Thymus (tissue), 14 donors: Measurements from ENCODE around the gene BCL6B. TPM values are rescaled to one million over a fixed set of nuclear protein-coding genes. Genes with fewer than 3 reads are reported as not detected.
"Not testable (repeated sequence)": the region's sequence is repeated elsewhere in the genome, so short reads cannot be mapped to it uniquely, and the experiment has no call there.

Experiments
- DNase-seq, 9 donors: peaks; one replicate each; pipeline ENCODE4 v3.0.0-alpha.2; 2013; ENCODE audit warnings: low spot score in 9 of 9, low read depth in 6 of 9, missing footprints in 1 of 9
- H3K27ac ChIP-seq, 2 donors: one replicate each; pipeline ENCODE4 v1.5.1; 2013; ENCODE audit warnings: control low read depth in 1 of 2, low read depth in 1 of 2, low read length in 1 of 2, mild to moderate bottlenecking in 1 of 2, moderate library complexity in 1 of 2
- H3K27me3 ChIP-seq, 2 donors: one replicate each; pipeline ENCODE4 v1.5.1; 2013; ENCODE audit warnings: low read length in 1 of 2; ENCODE audit not compliant: control insufficient read depth in 2 of 2, insufficient read depth in 1 of 2
- H3K36me3 ChIP-seq, 2 donors: one replicate each; pipeline ENCODE4 v1.5.1; 2013; ENCODE audit warnings: low read length in 1 of 2, mild to moderate bottlenecking in 1 of 2, moderate library complexity in 1 of 2; ENCODE audit not compliant: control insufficient read depth in 2 of 2, insufficient read depth in 2 of 2
- H3K4me1 ChIP-seq, 2 donors: one replicate each; pipeline ENCODE4 v1.5.1; 2013; ENCODE audit warnings: low read length in 2 of 2; ENCODE audit not compliant: control insufficient read depth in 2 of 2, insufficient read depth in 2 of 2
- H3K4me3 ChIP-seq, 2 donors: one replicate each; pipeline ENCODE4 v1.5.1; 2013; ENCODE audit warnings: low read length in 2 of 2, control low read depth in 1 of 2, mild to moderate bottlenecking in 1 of 2
- H3K9me3 ChIP-seq, 2 donors: one replicate each; pipeline ENCODE4 v1.5.1; 2013; ENCODE audit warnings: low read length in 1 of 2, mild to moderate bottlenecking in 1 of 2; ENCODE audit not compliant: control insufficient read depth in 2 of 2, insufficient read depth in 1 of 2
- WGBS: extraction: QIAGEN DNeasy Blood & Tissue Kit; methylation state at CpG from one replicate; pipeline ENCODE4 v1.1.7; 2013; 5-methylcytosine and 5-hydroxymethylcytosine counted together
- long read RNA-seq, 10 donors: transcript quantifications; one replicate each; lab custom pipeline, GENCODE V29; 2026
- polyA plus RNA-seq: library from polyadenylated mRNA; stranded (reverse); fragments of 200-250 nt; gene quantifications from one replicate; pipeline ENCODE4 v1.2.3, GENCODE V29; 2013
- total RNA-seq: library from RNA; stranded (reverse); fragments of 120-200 nt; gene quantifications from one replicate; pipeline ENCODE4 v1.2.4, GENCODE V29; 2013
- donor health status: healthy.

The BCL6B gene
- total RNA-seq (3.4 TPM), polyA plus RNA-seq (2.4 TPM)
- long read RNA-seq, donor 1: 0 reads
- long read RNA-seq, donor 2: 0 reads
- long read RNA-seq, donor 3, partial matches to known transcripts: 0 of 1 reads
- long read RNA-seq, donor 3, other reads (novel, unspliced or antisense): 0 of 1 reads
- long read RNA-seq, donor 4: 0 reads
- long read RNA-seq, donor 5, partial matches to known transcripts: 0 of 2 reads
- long read RNA-seq, donor 5, other reads (novel, unspliced or antisense): 0 of 2 reads
- long read RNA-seq, donor 6: 0 reads
- long read RNA-seq, donor 7: 0 reads
- long read RNA-seq, donor 8: 0 reads
- long read RNA-seq, donor 9: 0 reads
- long read RNA-seq, donor 10: 0 reads

- peaks cover 4 to 43% of the 10 kb centered on the region in 2 donors for H3K4me1 ChIP-seq
- H3K27me3 ChIP-seq: peaks cover 30 to 47% of the 10 kb centered on the region in 2 donors
- peak within 1 kb of the TSS; percentile 49 to 51 for H3K27ac ChIP-seq
- H3K4me3 ChIP-seq: peak within 1 kb of the TSS in 1 of 2 donors; percentile 35
- WGBS: 13% methylated on average over 47 of the region's 47 CpGs
- peaks cover 0 to 11% of the 10 kb centered on the region in 2 donors for H3K9me3 ChIP-seq
- H3K36me3 ChIP-seq: no peaks in the 10 kb centered on the region
- DNase-seq: peak in 1 of 9 donors; percentile 20
Measured at GRCh38 chr17:7022781-7023571, at the start of gene BCL6B. TSS of gene BCL6B (plus strand) at chr17:7023050. CDS start at chr17:7023672, 622 bp downstream.

- not testable (repeated sequence) for H3K4me1 ChIP-seq, H3K9me3 ChIP-seq, H3K27me3 ChIP-seq, H3K27ac ChIP-seq, H3K36me3 ChIP-seq, H3K4me3 ChIP-seq, DNase-seq
- WGBS: 97% methylated on average over 5 of the region's 5 CpGs
Measured at GRCh38 chr17:6979440-6979839, 43.4 kb upstream of the BCL6B start.

- no peak overlapping the region for H3K4me3 ChIP-seq
- H3K9me3 ChIP-seq: no peaks in the 10 kb centered on the region
- WGBS: 0% methylated on average over 1 of the region's 1 CpG
- no peaks in the 10 kb centered on the region for H3K27me3 ChIP-seq
- H3K27ac ChIP-seq: no peak overlapping the region
- no peaks in the 10 kb centered on the region for H3K4me1 ChIP-seq
- DNase-seq: peak in 4 of 9 donors; percentile 16 to 56 (median 20)
- no peaks in the 10 kb centered on the region for H3K36me3 ChIP-seq
Measured at GRCh38 chr17:6981426-6981825, 41.4 kb upstream of the BCL6B start.

- H3K36me3 ChIP-seq: no peaks in the 10 kb centered on the region
- no peaks in the 10 kb centered on the region for H3K9me3 ChIP-seq
- 96% methylated on average over 4 of the region's 4 CpGs for WGBS
- H3K4me1 ChIP-seq: no peaks in the 10 kb centered on the region
- H3K4me3 ChIP-seq: no peak overlapping the region
- no peak for DNase-seq
- H3K27ac ChIP-seq: no peak overlapping the region
- H3K27me3 ChIP-seq: no peaks in the 10 kb centered on the region
Measured at GRCh38 chr17:6985266-6985665, 37.6 kb upstream of the BCL6B start.

- no peaks in the 10 kb centered on the region for H3K9me3 ChIP-seq
- no peak overlapping the region for H3K4me3 ChIP-seq
- H3K36me3 ChIP-seq: no peaks in the 10 kb centered on the region
- no peak for DNase-seq
- H3K27ac ChIP-seq: no peak overlapping the region
- H3K4me1 ChIP-seq: no peaks in the 10 kb centered on the region
- H3K27me3 ChIP-seq: no peaks in the 10 kb centered on the region
- WGBS: 97% methylated on average over 3 of the region's 3 CpGs
Measured at GRCh38 chr17:6986676-6987075, 36.2 kb upstream of the BCL6B start.

GRCh38 chr17:6989779-6990178, 33.1 kb upstream of the BCL6B start:
- 98% methylated on average over 2 of the region's 2 CpGs for WGBS
- H3K27ac ChIP-seq: no peak overlapping the region

GRCh38 chr17:6993613-6994056, 29.2 kb upstream of the BCL6B start:
- H3K27me3 ChIP-seq: peaks cover 0 to 18% of the 10 kb centered on the region in 2 donors
- H3K36me3 ChIP-seq: peaks cover 3 to 24% of the 10 kb centered on the region in 2 donors
- H3K4me1 ChIP-seq, H3K4me3 ChIP-seq, H3K9me3 ChIP-seq, H3K27ac ChIP-seq, DNase-seq: not testable (repeated sequence)
- WGBS: 74% methylated on average over 5 of the region's 5 CpGs

More at GRCh38 chr17:6989779-6990178, 33.1 kb upstream of the BCL6B start:
- Histone ChIP-seq H3K4me1 (no peaks in the 10 kb centered on the region), H3K9me3 (no peaks in the 10 kb centered on the region), H3K36me3 (peaks cover 0 to under 1% of the 10 kb centered on the region in 2 donors), H3K4me3 (no peak overlapping the region), H3K27me3 (no peaks in the 10 kb centered on the region)
- DNase-seq: no peak

- no peak overlapping the region for H3K27ac ChIP-seq
- 92% methylated on average over 10 of the region's 10 CpGs for WGBS
- H3K4me1 ChIP-seq: no peaks in the 10 kb centered on the region
- H3K4me3 ChIP-seq: no peak overlapping the region
- no peak for DNase-seq
- H3K27me3 ChIP-seq: peaks cover 0 to 18% of the 10 kb centered on the region in 2 donors
- H3K9me3 ChIP-seq: peaks cover 0 to under 1% of the 10 kb centered on the region in 2 donors
- H3K36me3 ChIP-seq: peaks cover 9 to 29% of the 10 kb centered on the region in 2 donors
Measured at GRCh38 chr17:6994118-6994598, 28.7 kb upstream of the BCL6B start.
